Fibroblast of pulmonary artery (primary cell): ENCODE measurements around the gene ACR.

Experiments
- DNase-seq: peaks from one replicate; pipeline ENCODE4 v3.0.0-alpha.2; 2010; ENCODE audit warnings: low read depth
- H3K4me3 ChIP-seq: replicated peaks from 2 replicates; pipeline ENCODE4 v1.5.1; 2011; ENCODE audit warnings: low read depth, mild to moderate bottlenecking, control low read depth, low read length, moderate library complexity
- TF ChIP-seq, protein P1 (sequence below): IDR thresholded peaks from 2 replicates; pipeline ENCODE4 v1.5.1; 2011; ENCODE audit warnings: mild to moderate bottlenecking, control low read depth, low read length, inconsistent platforms; ENCODE audit errors: missing control alignments

The ACR gene

DNA sequence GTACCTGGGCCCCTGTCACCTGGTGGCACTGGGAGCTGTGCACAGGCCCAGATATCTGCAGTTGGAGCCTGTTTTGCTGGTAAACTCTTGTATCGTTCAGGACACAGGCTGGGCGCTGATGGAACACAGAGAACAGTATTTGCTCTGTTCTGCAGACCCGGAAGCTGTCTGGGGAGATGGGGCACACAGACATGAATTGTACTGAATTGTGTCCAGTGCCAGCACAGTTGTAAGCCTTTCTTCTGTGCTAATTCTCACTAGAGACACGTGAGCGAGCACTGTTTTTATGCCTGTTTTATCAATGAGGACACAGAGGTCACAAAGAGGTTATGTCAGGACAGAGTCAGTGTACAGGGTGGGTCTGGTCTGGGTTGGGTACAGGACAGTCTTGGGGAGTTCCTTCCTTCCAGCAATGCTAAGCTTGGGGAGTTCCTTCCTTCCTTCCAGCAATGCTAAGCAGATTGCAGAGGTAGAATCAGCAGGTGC, 24.4 kb upstream of the ACR start:
- TF ChIP-seq, protein P1, sequence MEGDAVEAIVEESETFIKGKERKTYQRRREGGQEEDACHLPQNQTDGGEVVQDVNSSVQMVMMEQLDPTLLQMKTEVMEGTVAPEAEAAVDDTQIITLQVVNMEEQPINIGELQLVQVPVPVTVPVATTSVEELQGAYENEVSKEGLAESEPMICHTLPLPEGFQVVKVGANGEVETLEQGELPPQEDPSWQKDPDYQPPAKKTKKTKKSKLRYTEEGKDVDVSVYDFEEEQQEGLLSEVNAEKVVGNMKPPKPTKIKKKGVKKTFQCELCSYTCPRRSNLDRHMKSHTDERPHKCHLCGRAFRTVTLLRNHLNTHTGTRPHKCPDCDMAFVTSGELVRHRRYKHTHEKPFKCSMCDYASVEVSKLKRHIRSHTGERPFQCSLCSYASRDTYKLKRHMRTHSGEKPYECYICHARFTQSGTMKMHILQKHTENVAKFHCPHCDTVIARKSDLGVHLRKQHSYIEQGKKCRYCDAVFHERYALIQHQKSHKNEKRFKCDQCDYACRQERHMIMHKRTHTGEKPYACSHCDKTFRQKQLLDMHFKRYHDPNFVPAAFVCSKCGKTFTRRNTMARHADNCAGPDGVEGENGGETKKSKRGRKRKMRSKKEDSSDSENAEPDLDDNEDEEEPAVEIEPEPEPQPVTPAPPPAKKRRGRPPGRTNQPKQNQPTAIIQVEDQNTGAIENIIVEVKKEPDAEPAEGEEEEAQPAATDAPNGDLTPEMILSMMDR = no peak
- DNase-seq = no peak
- no peak overlapping the region for H3K4me3 ChIP-seq

DNA sequence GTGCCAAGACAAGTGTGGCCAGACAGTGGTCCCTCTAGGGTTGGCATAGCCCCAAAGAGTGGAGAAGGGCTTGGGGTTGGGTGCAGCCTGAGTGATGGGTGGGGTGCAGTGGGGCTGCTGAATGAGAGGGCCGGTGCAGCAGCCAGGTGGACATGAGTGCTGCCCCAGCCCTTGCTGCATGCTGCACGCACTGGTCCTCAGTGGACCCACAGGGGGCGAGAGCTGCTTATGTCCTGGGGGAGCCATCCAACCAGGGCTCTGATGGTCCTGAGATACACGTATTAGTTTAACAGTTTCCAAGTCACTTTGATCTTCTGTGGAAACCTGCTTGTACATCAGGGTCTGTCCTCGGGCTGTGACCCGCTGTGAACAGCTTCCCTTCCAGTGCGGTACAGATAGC, 23.9 kb upstream of the ACR start:
- TF ChIP-seq, protein P1 = no peak
- no peak overlapping the region for H3K4me3 ChIP-seq
- no peak for DNase-seq

DNA sequence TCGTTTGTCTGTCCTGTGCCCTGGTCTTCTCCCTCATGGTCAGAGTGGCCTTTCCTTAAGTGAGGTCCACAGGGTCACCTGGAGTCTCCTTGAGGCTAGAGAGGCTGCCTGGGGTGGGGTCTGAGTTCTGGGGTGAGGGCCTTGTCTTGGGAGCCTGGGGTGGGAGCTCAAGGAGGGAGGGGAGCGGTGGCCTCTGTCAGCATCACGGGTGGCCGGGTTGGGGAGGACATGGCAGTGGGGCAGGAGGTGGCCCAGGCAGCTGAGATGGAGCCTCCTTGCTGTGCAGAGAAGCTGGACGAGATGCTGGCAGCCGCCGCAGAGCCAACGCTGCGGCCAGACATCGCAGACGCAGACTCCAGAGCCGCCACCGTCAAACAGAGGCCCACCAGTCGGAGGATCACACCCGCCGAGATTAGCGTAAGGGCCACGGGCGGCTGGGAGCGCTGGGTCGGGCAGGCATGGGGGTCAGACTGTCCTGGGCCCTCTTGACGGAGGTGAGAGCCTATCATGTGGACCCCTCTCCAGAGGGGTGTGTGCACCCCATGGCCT, 23.3 kb upstream of the ACR start:
- TF ChIP-seq, protein P1 = no peak
- DNase-seq = no peak
- no peak overlapping the region for H3K4me3 ChIP-seq

DNA sequence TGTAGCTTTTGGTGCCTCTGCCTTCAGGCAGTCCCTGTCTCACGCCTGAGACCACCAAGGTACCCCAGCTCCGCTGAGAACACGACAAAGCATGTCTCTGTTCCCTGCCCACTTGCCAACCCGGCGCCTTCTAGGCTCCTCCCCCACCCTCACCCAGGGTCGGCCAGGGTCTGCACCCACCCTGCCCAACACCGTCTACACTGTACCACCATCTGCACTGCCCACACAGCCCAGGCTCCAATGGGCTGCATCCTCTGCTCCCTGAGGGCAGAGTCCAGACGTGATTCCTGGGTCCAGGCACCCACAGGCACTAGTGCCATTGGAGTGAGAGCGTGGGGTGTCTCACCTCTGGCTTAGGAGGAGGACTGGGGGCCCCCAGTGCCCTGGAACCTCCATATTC, 22.8 kb upstream of the ACR start:
- H3K4me3 ChIP-seq = no peak overlapping the region
- TF ChIP-seq, protein P1 = no peak
- DNase-seq = no peak

DNA sequence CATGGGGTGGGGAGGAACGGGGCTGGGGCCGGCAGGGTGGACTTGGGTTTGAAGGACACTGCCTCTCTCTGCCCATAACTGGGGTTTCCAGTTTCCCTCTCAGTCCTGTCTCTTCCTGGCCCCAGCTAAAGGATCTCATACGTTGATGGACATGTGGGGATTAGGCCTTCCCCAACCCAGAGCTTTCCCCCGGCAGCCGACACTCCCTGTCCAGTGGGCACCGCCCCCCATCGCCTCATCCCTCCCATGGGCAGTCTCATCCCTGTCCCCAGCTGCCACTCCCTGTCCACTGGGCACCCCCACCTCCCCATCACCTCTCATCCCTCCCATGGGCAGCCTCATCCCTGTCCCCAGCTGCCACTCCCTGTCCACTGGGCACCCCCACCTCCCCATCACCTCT, 22.2 kb upstream of the ACR start:
- DNase-seq = no peak
- no peak overlapping the region for H3K4me3 ChIP-seq
- TF ChIP-seq, protein P1 = no peak

DNA sequence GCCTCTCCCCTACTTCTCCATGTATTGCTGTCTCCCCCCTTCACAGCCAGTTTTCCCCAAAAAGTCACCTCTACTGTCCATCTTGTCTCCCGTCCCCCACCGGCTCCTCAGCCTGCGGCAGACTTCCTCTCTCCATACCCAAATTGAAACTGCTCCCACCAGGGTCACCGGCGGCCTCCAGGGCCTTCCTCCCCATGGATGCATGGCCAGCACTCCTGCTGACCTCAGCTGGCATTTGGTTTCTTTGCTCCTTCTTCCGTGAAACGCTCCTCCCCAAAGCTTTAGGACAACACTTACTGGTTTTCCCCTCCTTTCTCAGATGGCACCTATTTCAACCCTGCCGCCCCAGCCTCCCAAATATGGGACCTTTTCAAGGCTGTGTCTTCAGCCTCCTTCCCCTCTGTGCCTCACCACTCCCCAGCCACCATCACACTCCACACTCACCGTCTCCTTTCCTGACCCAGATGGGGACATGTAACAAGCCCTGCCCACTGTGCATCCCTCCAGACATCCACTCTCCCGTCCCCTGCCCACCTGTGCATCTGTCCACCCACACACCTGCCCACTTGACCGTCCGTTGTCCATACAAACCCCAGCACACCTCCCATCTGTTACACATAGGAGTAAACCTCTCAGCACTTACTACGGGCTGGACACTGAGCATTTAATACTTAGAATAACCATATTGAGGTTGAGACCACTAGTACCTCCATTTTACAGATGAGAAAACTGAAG, 21.5 kb upstream of the ACR start:
- TF ChIP-seq, protein P1 = no peak
- DNase-seq = no peak
- H3K4me3 ChIP-seq = no peak overlapping the region
